Measurements from ENCODE around the gene UNC119. TPM values are rescaled to one million over a fixed set of nuclear protein-coding genes. Genes with fewer than 3 reads are reported as not detected.
A peak's percentile ranks its signal among the peaks of the same experiment; 100 is the strongest.

The UNC119 gene
- 14.4 and 27.1 TPM in 2 replicates for total RNA-seq (2012; rRNA removed)

- H3K9me3 ChIP-seq (replicated peaks; ENCODE audit: low read length), result no peaks in the 10 kb centered on the region
- H3K4me3 ChIP-seq (ENCODE audit: low read length), result peak within 1 kb of the TSS; percentile 89
- H3K9ac ChIP-seq (ENCODE audit: low read depth, low read length), result peak within 1 kb of the TSS; percentile 84
- no peaks in the 10 kb centered on the region for H3K27me3 ChIP-seq (ENCODE audit: control insufficient read depth, insufficient read depth, low read length)
- peak within 1 kb of the TSS; percentile 92 for H3K4me2 ChIP-seq (ENCODE audit: low read length)
- H3K4me1 ChIP-seq (ENCODE audit: control insufficient read depth, insufficient read depth, low read length), result peaks cover 12% of the 10 kb centered on the region
- peaks cover 37% of the 10 kb centered on the region for H3K36me3 ChIP-seq (ENCODE audit: insufficient read depth, low read length)
Measured at GRCh38 chr17:28552176-28552999, at the start of gene UNC119. TSS of gene UNC119 (minus strand) at chr17:28552624. CDS start at chr17:28552557, 67 bp downstream.

DNA sequence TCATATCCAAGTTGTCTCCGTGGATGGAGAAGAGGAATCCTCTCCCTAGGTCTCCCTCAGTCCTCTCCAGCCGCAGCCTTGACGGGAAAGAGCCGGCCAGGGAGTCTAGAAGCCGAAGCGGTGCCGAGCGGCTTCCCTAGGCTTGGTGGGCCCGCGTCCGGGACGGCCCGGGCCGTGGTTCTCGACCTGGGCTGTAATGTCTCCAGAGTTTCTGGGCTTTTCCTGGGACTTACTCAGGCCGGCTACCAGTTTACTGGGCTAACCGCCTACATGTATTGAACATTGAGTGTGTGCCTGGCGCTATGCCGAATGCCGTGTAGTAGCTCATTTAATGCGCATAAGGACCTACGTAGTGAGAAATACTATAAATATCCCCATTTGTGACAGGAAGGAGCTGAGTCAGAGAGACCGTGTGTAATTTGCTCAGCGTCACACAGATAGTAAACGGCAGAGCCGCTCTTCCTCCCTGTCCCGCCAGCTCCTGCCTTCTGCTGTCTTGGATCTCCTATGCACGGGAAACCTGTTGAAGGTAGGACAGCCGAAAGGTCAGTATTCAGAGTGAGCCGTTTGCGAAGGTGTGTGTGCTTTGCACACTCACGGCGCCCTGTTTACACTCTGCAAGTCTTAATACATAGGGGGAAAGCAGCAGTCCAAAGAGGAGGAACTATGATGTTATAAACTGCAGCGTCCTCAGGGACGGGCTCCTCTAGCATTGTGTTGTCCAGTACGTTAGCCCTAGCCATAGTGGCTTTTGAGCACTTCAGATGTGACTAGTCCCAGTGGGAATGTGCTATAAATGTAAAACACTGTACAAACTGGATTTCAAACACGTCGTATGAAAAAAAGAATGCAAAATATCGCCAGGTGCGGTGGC is 47.1 kb upstream of the UNC119 start:
- no peaks in the 10 kb centered on the region for H3K27me3 ChIP-seq (ENCODE audit: control insufficient read depth, insufficient read depth, low read length)

DNA sequence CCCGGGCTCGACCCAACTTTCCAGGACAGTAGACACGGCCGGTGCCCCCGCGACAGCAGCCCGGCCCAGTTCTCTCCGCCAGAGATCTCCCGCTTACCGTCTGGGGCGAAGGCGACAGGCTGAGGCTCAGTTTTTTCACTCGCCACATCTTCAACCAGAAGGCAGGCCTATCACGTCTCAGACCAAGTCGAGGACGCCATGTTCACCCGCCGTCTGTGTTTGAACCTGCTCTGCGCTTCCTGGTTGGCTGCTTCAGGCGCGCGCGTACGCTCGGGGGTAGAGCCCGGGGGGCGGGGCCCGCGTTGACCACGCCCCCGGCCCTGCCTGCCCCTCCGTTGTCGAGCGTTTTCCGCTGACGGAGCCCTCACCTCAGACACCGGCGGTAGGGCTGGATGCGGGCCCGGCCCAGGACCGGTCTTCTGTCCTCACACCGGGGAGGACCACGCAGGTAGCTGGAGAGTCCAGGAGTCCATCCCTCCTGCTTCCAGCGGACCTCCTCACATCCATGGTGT is 46.4 kb upstream of the UNC119 start, which contains the start of gene SPAG5:
SPAG5 (minus strand) TSS at position 227 of the 512 bp plus-strand sequence; CDS start at position 148, 79 bp downstream.
- peak within 1 kb of the TSS; percentile 91 for H3K9ac ChIP-seq (ENCODE audit: low read depth, low read length)
- H3K36me3 ChIP-seq (ENCODE audit: insufficient read depth, low read length), result no peaks in the 10 kb centered on the region
- H3K27me3 ChIP-seq (ENCODE audit: control insufficient read depth, insufficient read depth, low read length), result no peaks in the 10 kb centered on the region
- H3K4me1 ChIP-seq (ENCODE audit: control insufficient read depth, insufficient read depth, low read length), result peaks cover 21% of the 10 kb centered on the region
- no peaks in the 10 kb centered on the region for H3K9me3 ChIP-seq (replicated peaks; ENCODE audit: low read length)
- H3K4me2 ChIP-seq (ENCODE audit: low read length), result peak within 1 kb of the TSS; percentile 97
- peak within 1 kb of the TSS; percentile 93 for H3K4me3 ChIP-seq (ENCODE audit: low read length)

More for the DNA sequence above, 47.1 kb upstream of the UNC119 start:
- no peaks in the 10 kb centered on the region for H3K9me3 ChIP-seq (replicated peaks; ENCODE audit: low read length)
- H3K4me1 ChIP-seq (ENCODE audit: control insufficient read depth, insufficient read depth, low read length), result peaks cover 21% of the 10 kb centered on the region
- H3K4me3 ChIP-seq (ENCODE audit: low read length), result peak overlapping the region; percentile 93
- no peaks in the 10 kb centered on the region for H3K36me3 ChIP-seq (ENCODE audit: insufficient read depth, low read length)
- peak overlapping the region; percentile 91 for H3K9ac ChIP-seq (ENCODE audit: low read depth, low read length)
- H3K4me2 ChIP-seq (ENCODE audit: low read length), result peak overlapping the region; percentile 97

GRCh38 chr17:28598389-28598788 is 46.0 kb upstream of the UNC119 start:
- H3K9ac ChIP-seq (ENCODE audit: low read depth, low read length), result peak overlapping the region; percentile 91
- H3K9me3 ChIP-seq (replicated peaks; ENCODE audit: low read length), result no peaks in the 10 kb centered on the region
- peak overlapping the region; percentile 93 for H3K4me3 ChIP-seq (ENCODE audit: low read length)
- peaks cover 21% of the 10 kb centered on the region for H3K4me1 ChIP-seq (ENCODE audit: control insufficient read depth, insufficient read depth, low read length)
- no peaks in the 10 kb centered on the region for H3K27me3 ChIP-seq (ENCODE audit: control insufficient read depth, insufficient read depth, low read length)
- peak overlapping the region; percentile 97 for H3K4me2 ChIP-seq (ENCODE audit: low read length)
- H3K36me3 ChIP-seq (ENCODE audit: insufficient read depth, low read length), result no peaks in the 10 kb centered on the region

DNA sequence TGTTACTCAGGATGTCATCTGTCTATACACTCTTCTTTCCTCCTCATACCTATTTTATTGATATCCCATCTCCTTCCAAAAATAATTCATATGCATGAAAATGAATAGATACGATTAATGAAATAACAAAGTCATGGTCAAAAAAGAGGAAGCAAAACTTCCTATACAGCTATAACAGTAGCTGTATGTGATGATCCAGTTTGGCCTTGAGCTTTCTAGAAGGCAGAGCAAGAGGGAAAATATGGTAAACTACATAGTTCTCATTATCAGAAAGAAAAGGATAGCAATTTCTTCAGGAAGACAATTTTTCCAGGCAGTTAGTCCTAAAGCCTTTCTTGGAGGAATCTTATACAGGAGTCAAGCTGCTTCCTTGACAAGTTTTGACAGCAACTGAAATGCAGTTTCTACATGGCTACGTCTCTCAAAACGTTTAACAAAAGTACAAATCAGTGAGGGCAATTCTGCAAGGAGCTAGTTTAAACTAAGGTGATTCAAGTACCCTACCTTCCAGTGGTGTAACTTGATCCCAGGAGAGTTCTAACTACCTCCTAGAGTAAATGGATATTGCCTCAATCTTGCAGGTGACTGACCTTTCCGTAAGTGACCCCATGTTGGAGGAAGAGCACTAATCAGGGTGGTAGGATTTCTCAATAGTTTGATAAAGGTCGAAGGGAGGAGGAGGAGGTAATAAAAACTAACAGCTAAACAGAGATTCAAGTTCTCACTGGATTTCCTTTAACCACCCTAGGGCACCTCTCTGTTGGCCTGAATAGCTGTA is 45.4 kb upstream of the UNC119 start:
- Histone ChIP-seq H3K9ac (ENCODE audit: low read depth, low read length) (peak overlapping the region; percentile 91), H3K4me3 (ENCODE audit: low read length) (peak overlapping the region; percentile 93), H3K27me3 (ENCODE audit: control insufficient read depth, insufficient read depth, low read length) (no peaks in the 10 kb centered on the region), H3K36me3 (ENCODE audit: insufficient read depth, low read length) (peaks cover 6% of the 10 kb centered on the region), H3K9me3 (replicated peaks; ENCODE audit: low read length) (no peaks in the 10 kb centered on the region), H3K4me2 (ENCODE audit: low read length) (peak overlapping the region; percentile 97), H3K4me1 (ENCODE audit: control insufficient read depth, insufficient read depth, low read length) (peaks cover 21% of the 10 kb centered on the region)

- no peak overlapping the region for H3K9ac ChIP-seq (ENCODE audit: low read depth, low read length)
- no peak overlapping the region for H3K4me3 ChIP-seq (ENCODE audit: low read length)
- H3K4me1 ChIP-seq (ENCODE audit: control insufficient read depth, insufficient read depth, low read length), result peaks cover under 1% of the 10 kb centered on the region
- H3K27me3 ChIP-seq (ENCODE audit: control insufficient read depth, insufficient read depth, low read length), result no peaks in the 10 kb centered on the region
- H3K4me2 ChIP-seq (ENCODE audit: low read length), result no peak overlapping the region
- peaks cover 37% of the 10 kb centered on the region for H3K36me3 ChIP-seq (ENCODE audit: insufficient read depth, low read length)
- no peaks in the 10 kb centered on the region for H3K9me3 ChIP-seq (replicated peaks; ENCODE audit: low read length)
Measured at GRCh38 chr17:28592260-28592659, 39.8 kb upstream of the UNC119 start.

GRCh38 chr17:28585851-28586250 is 33.4 kb upstream of the UNC119 start:
- H3K4me1 ChIP-seq (ENCODE audit: control insufficient read depth, insufficient read depth, low read length), result no peaks in the 10 kb centered on the region
- H3K9me3 ChIP-seq (replicated peaks; ENCODE audit: low read length), result no peaks in the 10 kb centered on the region
- H3K4me2 ChIP-seq (ENCODE audit: low read length), result no peak overlapping the region
- H3K36me3 ChIP-seq (ENCODE audit: insufficient read depth, low read length), result peaks cover 62% of the 10 kb centered on the region
- H3K27me3 ChIP-seq (ENCODE audit: control insufficient read depth, insufficient read depth, low read length), result no peaks in the 10 kb centered on the region
- no peak overlapping the region for H3K9ac ChIP-seq (ENCODE audit: low read depth, low read length)
- H3K4me3 ChIP-seq (ENCODE audit: low read length), result no peak overlapping the region

DNA sequence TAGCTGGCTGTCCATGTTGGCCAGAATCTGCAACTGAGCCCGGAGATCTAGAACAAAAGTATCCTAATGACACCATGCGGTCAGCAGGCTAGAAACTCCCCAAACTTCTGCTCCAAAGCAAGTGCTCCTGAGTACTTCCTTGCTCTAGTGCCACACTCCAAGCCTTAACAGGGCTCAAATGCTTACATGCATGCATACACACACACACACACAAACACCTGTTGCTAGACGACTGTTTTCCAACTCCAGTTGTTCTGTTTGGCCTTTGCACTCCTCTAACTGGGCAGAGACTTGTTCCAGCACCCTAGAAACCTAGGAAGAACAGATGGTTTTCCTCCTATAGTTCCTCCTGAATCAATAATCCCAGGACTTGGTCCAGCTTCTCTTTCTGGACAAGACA is 32.0 kb upstream of the UNC119 start:
- peaks cover 66% of the 10 kb centered on the region for H3K36me3 ChIP-seq (ENCODE audit: insufficient read depth, low read length)
- H3K4me2 ChIP-seq (ENCODE audit: low read length), result no peak overlapping the region
- no peaks in the 10 kb centered on the region for H3K4me1 ChIP-seq (ENCODE audit: control insufficient read depth, insufficient read depth, low read length)
- H3K27me3 ChIP-seq (ENCODE audit: control insufficient read depth, insufficient read depth, low read length), result no peaks in the 10 kb centered on the region
- H3K9me3 ChIP-seq (replicated peaks; ENCODE audit: low read length), result no peaks in the 10 kb centered on the region
- H3K4me3 ChIP-seq (ENCODE audit: low read length), result no peak overlapping the region
- no peak overlapping the region for H3K9ac ChIP-seq (ENCODE audit: low read depth, low read length)

DNA sequence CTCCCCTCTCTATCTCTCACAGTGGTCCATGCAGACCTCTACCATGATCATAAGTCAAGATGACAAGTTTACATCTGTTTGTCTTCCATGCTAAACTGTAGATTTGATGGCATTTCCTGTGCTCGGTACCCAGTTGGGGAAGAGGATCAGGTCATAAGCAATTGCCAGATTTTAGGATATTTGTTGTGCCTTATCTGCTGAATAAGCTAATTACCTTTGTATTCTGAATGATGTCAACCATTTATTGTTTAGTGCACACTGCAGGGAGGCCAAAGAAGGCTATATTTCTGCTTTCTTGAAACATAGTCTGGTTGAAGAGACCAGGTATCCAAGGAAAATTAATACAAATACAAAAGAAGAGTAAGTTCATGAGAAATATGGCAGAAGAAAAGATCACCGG is 30.1 kb upstream of the UNC119 start:
- no peaks in the 10 kb centered on the region for H3K4me1 ChIP-seq (ENCODE audit: control insufficient read depth, insufficient read depth, low read length)
- no peaks in the 10 kb centered on the region for H3K9me3 ChIP-seq (replicated peaks; ENCODE audit: low read length)
- H3K4me3 ChIP-seq (ENCODE audit: low read length), result no peak overlapping the region
- H3K4me2 ChIP-seq (ENCODE audit: low read length), result no peak overlapping the region
- H3K9ac ChIP-seq (ENCODE audit: low read depth, low read length), result no peak overlapping the region
- H3K27me3 ChIP-seq (ENCODE audit: control insufficient read depth, insufficient read depth, low read length), result no peaks in the 10 kb centered on the region
- H3K36me3 ChIP-seq (ENCODE audit: insufficient read depth, low read length), result peaks cover 75% of the 10 kb centered on the region

GRCh38 chr17:28580959-28581358 is 28.5 kb upstream of the UNC119 start:
- Histone ChIP-seq H3K9ac (ENCODE audit: low read depth, low read length) (no peak overlapping the region), H3K4me2 (ENCODE audit: low read length) (no peak overlapping the region), H3K4me3 (ENCODE audit: low read length) (no peak overlapping the region), H3K27me3 (ENCODE audit: control insufficient read depth, insufficient read depth, low read length) (no peaks in the 10 kb centered on the region), H3K4me1 (ENCODE audit: control insufficient read depth, insufficient read depth, low read length) (peaks cover 7% of the 10 kb centered on the region), H3K9me3 (replicated peaks; ENCODE audit: low read length) (no peaks in the 10 kb centered on the region), H3K36me3 (ENCODE audit: insufficient read depth, low read length) (peaks cover 77% of the 10 kb centered on the region)

Data from skeletal muscle satellite cell (primary cell).